T-helper 17 cell (primary cell): ENCODE measurements around the gene PPP2R3B. TPM values are rescaled to one million over a fixed set of nuclear protein-coding genes. Genes with fewer than 3 reads are reported as not detected.
A peak's percentile ranks its signal among the peaks of the same experiment; 100 is the strongest.
"Not testable (repeated sequence)": the region's sequence is repeated elsewhere in the genome, so short reads cannot be mapped to it uniquely, and the experiment has no call there.

Source experiments
- ATAC-seq: fragments of 150-1000 bp; cut with Tn5 transposase; 2 replicates; pipeline ENCODE4 v1.10.0; 2021; ENCODE audit warnings: mild to moderate bottlenecking, moderate library complexity
- DNase-seq, 3 donors: peaks; one replicate each; pipeline versions ENCODE4 v3.0.0 to v3.0.0-alpha.2; 2020 to 2021
- H3K9me3 ChIP-seq: one replicate; pipeline ENCODE4 v1.7.0; 2013; ENCODE audit warnings: low read length, mild to moderate bottlenecking; ENCODE audit not compliant: control insufficient read depth, poor library complexity, severe bottlenecking
- H3K27ac Mint-ChIP-seq: one replicate; pipeline ENCODE4 v1.8.0; 2022; ENCODE audit warnings: mild to moderate bottlenecking, moderate library complexity, mixed read lengths
- H3K27me3 Mint-ChIP-seq: one replicate; pipeline ENCODE4 v1.8.0; 2022; ENCODE audit warnings: mixed read lengths
- H3K36me3 Mint-ChIP-seq: one replicate; pipeline ENCODE4 v1.8.0; 2022; ENCODE audit warnings: low read depth, mixed read lengths
- H3K4me1 Mint-ChIP-seq: one replicate; pipeline ENCODE4 v1.8.0; 2022; ENCODE audit warnings: mild to moderate bottlenecking, mixed read lengths
- H3K4me3 Mint-ChIP-seq: one replicate; pipeline ENCODE4 v1.8.0; 2022; ENCODE audit warnings: mild to moderate bottlenecking, moderate library complexity, mixed read lengths
- total RNA-seq, 4 donors: library from RNA in 2 of 4; stranded (reverse) in 2 of 4; gene quantifications; one replicate each; pipeline ENCODE4 v1.2.3 and lab custom pipeline; 2022 to 2026

PPP2R3B gene
- total RNA-seq, 2 donors from 2014 or later: 18.5 to 19.1 TPM

DNA sequence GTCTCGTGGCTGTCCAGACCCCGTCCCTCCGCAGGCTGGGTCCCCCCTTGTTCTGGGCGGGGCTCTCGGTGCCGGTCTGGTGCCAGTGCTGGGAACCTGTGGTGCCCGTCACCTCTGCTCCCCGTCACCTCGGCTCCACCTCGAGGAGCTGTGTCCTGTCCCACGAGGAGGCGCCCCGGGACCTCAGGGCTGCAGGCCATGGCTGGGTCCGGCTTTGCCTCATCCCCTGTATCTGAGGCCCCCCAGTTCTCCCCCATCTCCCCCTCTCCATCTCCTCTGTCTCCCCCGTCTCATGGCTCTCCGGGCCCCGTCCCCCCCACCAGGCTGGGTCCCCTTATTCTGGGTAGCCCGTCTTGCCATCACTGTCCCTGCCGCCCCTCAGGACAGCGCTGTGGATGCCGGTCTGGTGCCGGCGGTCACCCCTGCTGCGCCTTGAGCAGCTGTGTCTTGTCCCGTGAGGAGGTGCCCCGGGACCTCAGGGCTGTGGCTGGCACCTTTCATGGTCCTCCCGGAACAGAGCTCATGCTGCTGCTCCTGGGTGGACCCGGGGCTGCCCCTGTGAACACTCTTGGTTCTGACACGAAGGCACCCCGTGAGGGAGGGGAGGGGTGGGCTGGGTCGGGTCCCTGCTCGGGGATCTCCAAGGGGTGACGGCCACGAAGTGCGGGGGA is 54.7 kb downstream of the PPP2R3B start:
- DNase-seq: peak in 1 of 3 donors; percentile 3
- peaks cover 5% of the 10 kb centered on the region for H3K4me1 Mint-ChIP-seq
- H3K27ac Mint-ChIP-seq: no peak overlapping the region
- no peak for ATAC-seq
- no peaks in the 10 kb centered on the region for H3K9me3 ChIP-seq
- H3K27me3 Mint-ChIP-seq: no peaks in the 10 kb centered on the region
- H3K4me3 Mint-ChIP-seq: peak overlapping the region; percentile 84
- H3K36me3 Mint-ChIP-seq: peaks cover 2% of the 10 kb centered on the region

GRCh38 chrX:331151-331824 is 55.4 kb downstream of the PPP2R3B start:
- H3K36me3 Mint-ChIP-seq: peaks cover 2% of the 10 kb centered on the region

GRCh38 chrX:330726-331150 is 56.0 kb downstream of the PPP2R3B start:
- H3K4me1 Mint-ChIP-seq: peaks cover 5% of the 10 kb centered on the region
- H3K4me3 Mint-ChIP-seq: peak overlapping the region; percentile 84
- no peaks in the 10 kb centered on the region for H3K27me3 Mint-ChIP-seq
- peaks cover 2% of the 10 kb centered on the region for H3K36me3 Mint-ChIP-seq
- peak; percentile 4 for ATAC-seq
- H3K27ac Mint-ChIP-seq: no peak overlapping the region
- no peaks in the 10 kb centered on the region for H3K9me3 ChIP-seq
- DNase-seq: peak in 1 of 3 donors; percentile 1

More at GRCh38 chrX:331151-331824, 55.4 kb downstream of the PPP2R3B start:
- Mint-ChIP-seq H3K27ac (no peak overlapping the region), H3K4me3 (peak overlapping the region; percentile 84), H3K27me3 (no peaks in the 10 kb centered on the region), H3K4me1 (peaks cover 5% of the 10 kb centered on the region)
- DNase-seq (peak in 1 of 3 donors; percentile 3), ATAC-seq (peak; percentile 72)
- H3K9me3 ChIP-seq: no peaks in the 10 kb centered on the region

GRCh38 chrX:330141-330725 is 56.5 kb downstream of the PPP2R3B start:
- DNase-seq: peak in 1 of 3 donors; percentile 2
- H3K27ac Mint-ChIP-seq, H3K4me1 Mint-ChIP-seq, ATAC-seq, H3K9me3 ChIP-seq, H3K4me3 Mint-ChIP-seq, H3K27me3 Mint-ChIP-seq, H3K36me3 Mint-ChIP-seq: not testable (repeated sequence)

- Mint-ChIP-seq H3K27me3 (no peaks in the 10 kb centered on the region), H3K36me3 (no peaks in the 10 kb centered on the region), H3K27ac (peak overlapping the region; percentile 29), H3K4me1 (peaks cover 9% of the 10 kb centered on the region), H3K4me3 (no peak overlapping the region)
- H3K9me3 ChIP-seq: no peaks in the 10 kb centered on the region
- DNase-seq (no peak), ATAC-seq (no peak)
Measured at GRCh38 chrX:329291-329910, 57.3 kb downstream of the PPP2R3B start.

- Mint-ChIP-seq H3K36me3 (no peaks in the 10 kb centered on the region), H3K27me3 (no peaks in the 10 kb centered on the region), H3K4me1 (peaks cover 17% of the 10 kb centered on the region), H3K4me3 (no peak overlapping the region), H3K27ac (no peak overlapping the region)
- DNase-seq (no peak), ATAC-seq (no peak)
- H3K9me3 ChIP-seq: no peaks in the 10 kb centered on the region
Measured at GRCh38 chrX:327660-328126, 59.0 kb downstream of the PPP2R3B start.

- peak in 1 of 3 donors; percentile 3 for DNase-seq
- H3K27me3 Mint-ChIP-seq, H3K9me3 ChIP-seq, H3K4me3 Mint-ChIP-seq, ATAC-seq, H3K36me3 Mint-ChIP-seq, H3K27ac Mint-ChIP-seq: not testable (repeated sequence)
- H3K4me1 Mint-ChIP-seq: peaks cover 23% of the 10 kb centered on the region
Measured at GRCh38 chrX:324664-325063, 62.0 kb downstream of the PPP2R3B start.

DNA sequence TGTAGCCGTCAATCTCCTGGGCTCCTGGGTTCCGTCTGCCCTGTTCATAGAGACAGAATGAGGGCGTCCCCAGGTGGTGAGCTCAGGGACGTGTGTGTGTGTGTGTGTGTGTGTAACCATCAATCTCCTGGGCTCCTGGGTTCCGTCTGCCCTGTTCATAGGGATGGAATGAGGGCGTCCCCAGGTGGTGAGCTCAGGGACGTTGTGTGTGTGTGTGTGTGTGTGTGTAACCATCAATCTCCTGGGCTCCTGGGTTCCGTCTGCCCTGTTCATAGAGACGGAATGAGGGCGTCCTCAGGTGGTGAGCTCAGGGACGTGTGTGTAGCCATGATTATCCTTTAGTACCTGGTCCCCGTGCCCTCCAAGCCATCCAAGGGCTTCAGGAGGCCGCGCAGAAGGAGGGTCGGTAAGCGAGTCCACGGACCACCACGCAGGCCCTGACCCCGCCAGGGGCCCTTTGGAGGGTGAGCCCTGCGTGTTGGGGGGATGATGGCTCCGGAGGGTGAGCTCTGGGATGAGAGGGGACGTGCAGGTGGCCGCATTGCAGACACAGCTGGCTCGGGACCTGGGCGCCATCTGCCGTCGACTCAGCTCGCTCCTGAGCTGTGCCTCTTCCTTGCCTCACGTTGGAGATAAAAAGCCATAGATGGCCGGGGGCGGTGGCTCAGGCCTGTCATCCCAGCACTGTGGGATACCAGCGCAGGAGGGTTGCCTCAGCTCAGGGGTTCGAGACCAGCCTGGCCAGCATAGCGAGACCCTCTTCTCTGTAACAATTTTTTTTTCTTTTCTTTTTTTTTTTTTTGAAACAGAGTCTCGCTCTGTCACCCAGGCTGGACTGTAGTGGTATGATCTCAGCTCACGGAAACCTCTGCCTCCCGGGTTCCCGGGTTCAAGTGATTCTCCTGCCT is 62.7 kb downstream of the PPP2R3B start:
- Mint-ChIP-seq H3K4me3 (peak overlapping the region; percentile 82), H3K27ac (peak overlapping the region; percentile 92), H3K27me3 (no peaks in the 10 kb centered on the region), H3K4me1 (peaks cover 21% of the 10 kb centered on the region), H3K36me3 (no peaks in the 10 kb centered on the region)
- DNase-seq (no peak), ATAC-seq (peak; percentile 16)
- H3K9me3 ChIP-seq: no peaks in the 10 kb centered on the region

- Mint-ChIP-seq H3K27me3 (no peaks in the 10 kb centered on the region), H3K4me3 (peak overlapping the region; percentile 86), H3K4me1 (peaks cover 27% of the 10 kb centered on the region), H3K36me3 (no peaks in the 10 kb centered on the region), H3K27ac (peak overlapping the region; percentile 94)
- DNase-seq: peak in 2 of 3 donors; percentile 7 to 11
- H3K9me3 ChIP-seq: no peaks in the 10 kb centered on the region
- no peak for ATAC-seq
Measured at GRCh38 chrX:320126-320783, 66.5 kb downstream of the PPP2R3B start.

DNA sequence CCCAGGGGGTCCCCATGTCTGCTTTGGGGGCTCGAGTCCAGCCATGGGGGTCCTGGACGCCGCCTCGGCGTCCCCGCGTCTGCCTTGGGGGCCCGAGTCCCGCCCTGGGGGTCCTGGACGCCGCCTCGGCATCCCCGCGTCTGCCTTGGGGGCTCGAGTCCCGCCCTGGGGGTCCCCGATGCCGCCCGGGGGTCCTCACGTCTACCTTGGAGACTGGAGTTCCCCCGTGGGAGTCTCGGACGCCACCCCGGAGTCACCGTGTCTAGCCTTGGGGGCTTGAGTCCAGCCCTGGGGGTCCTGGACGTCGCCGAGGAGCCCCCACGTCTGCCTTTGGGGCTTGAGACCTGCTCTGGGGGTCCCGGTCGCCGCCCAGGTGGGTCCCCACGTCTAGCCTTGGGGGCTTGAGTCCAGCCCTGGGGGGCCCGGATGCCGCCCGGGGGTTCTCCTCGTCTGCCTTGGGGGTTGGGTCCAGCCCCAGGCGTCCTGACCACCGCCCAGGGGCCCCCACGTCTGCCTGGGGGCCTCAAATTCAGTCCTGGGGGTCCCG is 67.1 kb downstream of the PPP2R3B start:
- peaks cover 24% of the 10 kb centered on the region for H3K4me1 Mint-ChIP-seq
- DNase-seq (peak in 1 of 3 donors; percentile 21), ATAC-seq (no peak)
- peak overlapping the region; percentile 86 for H3K4me3 Mint-ChIP-seq
- no peaks in the 10 kb centered on the region for H3K36me3 Mint-ChIP-seq
- H3K27ac Mint-ChIP-seq: peak overlapping the region; percentile 94
- no peaks in the 10 kb centered on the region for H3K27me3 Mint-ChIP-seq
- H3K9me3 ChIP-seq: no peaks in the 10 kb centered on the region

GRCh38 chrX:318739-319578 is 67.7 kb downstream of the PPP2R3B start, which contains the start of gene GTPBP6:
TSS of gene GTPBP6 (minus strand) at chrX:318796. CDS start at chrX:318787, 9 bp downstream.
- H3K27ac Mint-ChIP-seq: peak within 1 kb of the TSS; percentile 94
- H3K27me3 Mint-ChIP-seq: no peaks in the 10 kb centered on the region

More at GRCh38 chrX:318739-319578, 67.7 kb downstream of the PPP2R3B start, which contains the start of gene GTPBP6:
- H3K9me3 ChIP-seq: no peaks in the 10 kb centered on the region
- peak; percentile 72 for ATAC-seq
- H3K4me3 Mint-ChIP-seq: peak within 1 kb of the TSS; percentile 86
- H3K36me3 Mint-ChIP-seq: no peaks in the 10 kb centered on the region
- peak; percentile 95 to 98 (median 98) for DNase-seq
- peaks cover 24% of the 10 kb centered on the region for H3K4me1 Mint-ChIP-seq
